ENCODE data around the gene RASA2. TPM values are rescaled to one million over a fixed set of nuclear protein-coding genes. Genes with fewer than 3 reads are reported as not detected.
"Not testable (repeated sequence)": the region's sequence is repeated elsewhere in the genome, so short reads cannot be mapped to it uniquely, and the experiment has no call there.

RASA2 gene
- total RNA-seq, 6 experiments from 2014 or later: 12.6 to 17.7 (median 14.5) TPM

- no peak for TF ChIP-seq CTCF (IDR thresholded peaks at IDR 0.05)
Measured at GRCh38 chr3:141478139-141478538, 8.7 kb upstream of the RASA2 start.

GRCh38 chr3:141478840-141479239 is 8.0 kb upstream of the RASA2 start:
- Mint-ChIP-seq H3K4me1 (ENCODE audit: low read depth) (peaks cover 38% of the 10 kb centered on the region), H3K36me3 (ENCODE audit: low read depth) (peaks cover 10% of the 10 kb centered on the region; the same call in 1 of the 2 replicates)
- not testable (repeated sequence) for H3K9me3 Mint-ChIP-seq; H3K27me3 Mint-ChIP-seq (ENCODE audit: insufficient read depth); DNase-seq; H3K27ac Mint-ChIP-seq; H3K4me3 Mint-ChIP-seq

More at GRCh38 chr3:141478139-141478538, 8.7 kb upstream of the RASA2 start:
- Mint-ChIP-seq H3K27ac (no peak overlapping the region), H3K36me3 (ENCODE audit: low read depth) (peaks cover 6% of the 10 kb centered on the region; the same call in 1 of the 2 replicates), H3K4me1 (ENCODE audit: low read depth) (peaks cover 32% of the 10 kb centered on the region), H3K9me3 (no peaks in the 10 kb centered on the region), H3K27me3 (ENCODE audit: insufficient read depth) (peaks cover 1% of the 10 kb centered on the region; the same call in 1 of the 2 replicates), H3K4me3 (no peak overlapping the region)
- no peak for DNase-seq

GRCh38 chr3:141482245-141482922 is 4.4 kb upstream of the RASA2 start:
- peaks cover 10% of the 10 kb centered on the region; the same call in 1 of the 2 replicates for H3K36me3 Mint-ChIP-seq (ENCODE audit: low read depth)
- peak overlapping the region; percentile 47 for H3K27ac Mint-ChIP-seq
- DNase-seq: peak; percentile 88
- H3K4me3 Mint-ChIP-seq: no peak overlapping the region
- peaks cover 1% of the 10 kb centered on the region; the same call in 1 of the 2 replicates for H3K27me3 Mint-ChIP-seq (ENCODE audit: insufficient read depth)
- no peaks in the 10 kb centered on the region for H3K9me3 Mint-ChIP-seq
- peaks cover 50% of the 10 kb centered on the region for H3K4me1 Mint-ChIP-seq (ENCODE audit: low read depth)
- no peak for TF ChIP-seq CTCF (IDR thresholded peaks at IDR 0.05)

GRCh38 chr3:141484701-141485287 is 2.0 kb upstream of the RASA2 start:
- Mint-ChIP-seq H3K9me3 (no peaks in the 10 kb centered on the region), H3K27ac (peak overlapping the region; percentile 92), H3K4me3 (peak overlapping the region; percentile 89; the same call in 1 of the 2 replicates), H3K36me3 (ENCODE audit: low read depth) (peaks cover 10% of the 10 kb centered on the region; the same call in 1 of the 2 replicates), H3K27me3 (ENCODE audit: insufficient read depth) (no peaks in the 10 kb centered on the region), H3K4me1 (ENCODE audit: low read depth) (peaks cover 68% of the 10 kb centered on the region)
- TF ChIP-seq CTCF (IDR thresholded peaks at IDR 0.05): no peak
- no peak for DNase-seq

GRCh38 chr3:141485641-141486495 is 959 bp upstream of the RASA2 start:
- Mint-ChIP-seq H3K9me3 (no peaks in the 10 kb centered on the region), H3K36me3 (ENCODE audit: low read depth) (peaks cover 12% of the 10 kb centered on the region; the same call in 1 of the 2 replicates), H3K27me3 (ENCODE audit: insufficient read depth) (no peaks in the 10 kb centered on the region), H3K4me1 (ENCODE audit: low read depth) (peaks cover 76% of the 10 kb centered on the region), H3K4me3 (peak overlapping the region; percentile 89), H3K27ac (peak overlapping the region; percentile 92)
- peak; percentile 77 for DNase-seq
- TF ChIP-seq CTCF (IDR thresholded peaks at IDR 0.05): peak; percentile 12; the same call in 1 of the 2 replicates

Data from HFFc6 (cell line).